Endothelial cell of umbilical vein (primary cell): ENCODE results near the gene EML2. TPM values are rescaled to one million over a fixed set of nuclear protein-coding genes. Genes with fewer than 3 reads are reported as not detected.

ENCODE experiments used
- Bru-seq: library from RNA; stranded (reverse); fragments of 400-500 nt; gene quantifications from one replicate; lab custom pipeline; 2021; lab: Mats Ljungman, UMichigan
- BruChase-seq, 2 experiments: library from RNA; stranded (reverse); fragments of 400-500 nt; gene quantifications; one replicate each; lab custom pipeline; 2021; lab: Mats Ljungman, UMichigan
- BruUV-seq: library from RNA; stranded (reverse); fragments of 400-500 nt; replicated peaks from 2 replicates; lab custom pipeline; 2021; lab: Mats Ljungman, UMichigan
- CTCF ChIA-PET: fragments of 300-600, 350-600 bp; sonication (Branson Sonifier 250); formaldehyde crosslinking; loops from one replicate; lab custom pipeline; 2021; ENCODE audit warnings: antibody characterized with exemption, inconsistent platforms; lab: Charles Lee
- POLR2A ChIA-PET: fragments of 300-600, 350-600 bp; sonication (Branson Sonifier 250); formaldehyde crosslinking; loops from one replicate; lab custom pipeline; 2021; ENCODE audit warnings: antibody characterized with exemption, inconsistent platforms; lab: Charles Lee
- DNase-seq: peaks from one replicate; pipeline ENCODE4 v3.0.0-alpha.2; 2011; ENCODE audit warnings: low read depth, low spot score
- FAIRE-seq: peaks from 2 replicates; lab custom pipeline; 2011; peaks lifted over from hg19 to GRCh38; lab: Jason Lieb, UNC
- H2AFZ ChIP-seq: 2 replicates; pipeline ENCODE4 v1.6.0; 2012; ENCODE audit warnings: low read depth, low read length, control low read depth, inconsistent platforms
- H3K27ac ChIP-seq: 2 replicates; pipeline ENCODE4 v1.5.1; 2011; ENCODE audit warnings: low read depth, mild to moderate bottlenecking, control low read depth, low read length, moderate library complexity; ENCODE audit not compliant: insufficient read depth
- H3K27me3 ChIP-seq, 2 experiments: 2 replicates each; pipeline versions ENCODE4 v1.6.0 to v1.6.1; 2011; ENCODE audit warnings: low read length in 2 of 2, mixed read lengths in 1 of 2; ENCODE audit not compliant: control insufficient read depth in 2 of 2, insufficient read depth in 2 of 2
- H3K36me3 ChIP-seq, 2 experiments: 2 replicates in 1 of 2; 3 replicates in 1 of 2; pipeline ENCODE4 v1.5.1; 2011; ENCODE audit warnings: low read length in 2 of 2, mild to moderate bottlenecking in 1 of 2, moderate library complexity in 1 of 2; ENCODE audit not compliant: control insufficient read depth in 2 of 2, insufficient read depth in 2 of 2; ENCODE audit errors: extremely low read depth in 1 of 2
- H3K4me1 ChIP-seq: 3 replicates; pipeline ENCODE4 v1.5.1; 2011; ENCODE audit warnings: mild to moderate bottlenecking, low read length; ENCODE audit not compliant: control insufficient read depth, insufficient read depth; ENCODE audit errors: extremely low read depth
- H3K4me2 ChIP-seq: 2 replicates; pipeline ENCODE4 v1.6.1; 2011; ENCODE audit warnings: low read length, control low read depth, mixed read lengths; ENCODE audit not compliant: insufficient read depth
- H3K4me3 ChIP-seq, 3 experiments: fragments of 200-600 bp in 1 of 3; sonication (generic), shearing (Covaris generic) in 1 of 3; replicated peaks in 1 of 3; 2 replicates each; pipeline ENCODE4 v1.5.1; 2011 to 2016; ENCODE audit warnings: control low read depth in 3 of 3, low read length in 3 of 3, mild to moderate bottlenecking in 2 of 3, inconsistent platforms in 1 of 3, low read depth in 1 of 3, moderate library complexity in 1 of 3; ENCODE audit not compliant: insufficient read depth in 1 of 3
- H3K79me2 ChIP-seq: 2 replicates; pipeline ENCODE4 v1.6.0; 2012; ENCODE audit warnings: low read length, inconsistent platforms; ENCODE audit not compliant: control insufficient read depth, insufficient read depth
- H3K9ac ChIP-seq: replicated peaks from 2 replicates; pipeline ENCODE3; 2011; ENCODE audit warnings: low read length, control low read depth; ENCODE audit not compliant: insufficient read depth; ENCODE audit errors: extremely low read depth
- H3K9me1 ChIP-seq: replicated peaks from 3 replicates; pipeline ENCODE4 v1.6.0; 2011; ENCODE audit warnings: mild to moderate bottlenecking, low read length; ENCODE audit not compliant: control insufficient read depth, insufficient read depth; ENCODE audit errors: extremely low read depth
- H3K9me3 ChIP-seq: replicated peaks from 2 replicates; pipeline ENCODE4 v1.5.1; 2012; ENCODE audit warnings: low read length, inconsistent platforms; ENCODE audit not compliant: control insufficient read depth, insufficient read depth
- H4K20me1 ChIP-seq: replicated peaks from 2 replicates; pipeline ENCODE3; 2011; ENCODE audit warnings: mild to moderate bottlenecking, low read length; ENCODE audit not compliant: control insufficient read depth, insufficient read depth; ENCODE audit errors: extremely low read depth
- JUN ChIP-seq: IDR thresholded peaks from 2 replicates; pipeline ENCODE4 v1.6.1; 2011; ENCODE audit warnings: borderline replicate concordance, low read depth; ENCODE audit not compliant: insufficient read length, insufficient read depth
- POLR2A ChIP-seq: IDR thresholded peaks from 2 replicates; pipeline ENCODE4 v1.6.1; 2012; ENCODE audit warnings: low read depth, mild to moderate bottlenecking, control low read depth, low read length
- POLR2AphosphoS5 ChIP-seq: IDR thresholded peaks from 2 replicates; pipeline ENCODE4 v1.6.1; 2012; ENCODE audit warnings: low read depth, mild to moderate bottlenecking, control low read depth, low read length, moderate library complexity; ENCODE audit not compliant: insufficient read depth
- dilution Hi-C: fragments of 300-500 bp; cut with MboI; formaldehyde crosslinking; loops from one replicate; pipeline ENCODE4 v1.15.0; 2019; ENCODE audit warnings: low sequenced_read_pairs; ENCODE audit not compliant: extremely low pct_ligation_motif_present
- intact Hi-C: fragments of 100-400 bp; cut with micrococcal nuclease; formaldehyde crosslinking; loops from one replicate; pipeline ENCODE4 v1.10.0; 2022
- long read RNA-seq: library from polyadenylated mRNA; stranded (forward); transcript quantifications from one replicate; pipeline ENCODE4 v2.0.0, GENCODE V29; 2021
- polyA minus RNA-seq, 3 experiments: library from RNA; depleted of rRNA, polyadenylated mRNA; stranded (reverse); fragments of >200 nt; gene quantifications; 1 replicate in 1 of 3; 2 replicates in 2 of 3; pipeline ENCODE4 v1.2.3, GENCODE V29; 2011
- polyA plus RNA-seq, 4 experiments: library from polyadenylated mRNA; depleted of rRNA in 3 of 4; stranded (reverse) in 3 of 4; unstranded in 1 of 4; fragments of >200 nt; gene quantifications; 2 replicates each; pipeline versions ENCODE4 v1.2.1 to v1.2.3, GENCODE V29; 2011 to 2012; ENCODE audit warnings: missing spikeins in 1 of 4
- total RNA-seq: library from RNA; stranded (reverse); gene quantifications from 2 replicates; pipeline ENCODE4 v1.2.3, GENCODE V29; 2021
- TF ChIP-seq, protein P1 (sequence below), 2 donors: IDR thresholded peaks; 1 replicate in 1 of 2; 2 replicates in 1 of 2; pipeline ENCODE4 v1.5.1; 2011; ENCODE audit warnings: low read length in 2 of 2, mild to moderate bottlenecking in 2 of 2, moderate library complexity in 2 of 2, control low read depth in 1 of 2, inconsistent platforms in 1 of 2, low read depth in 1 of 2; ENCODE audit not compliant: insufficient read depth in 1 of 2; ENCODE audit errors: extremely low read depth in 1 of 2

Gene EML2
- 27.4 and 28.9 TPM in 2 replicates for total RNA-seq
- 23.3 and 23.8 TPM in 2 replicates for polyA plus RNA-seq
- polyA plus RNA-seq (2011; cell fraction: cytosol; rRNA removed) = 13.7 and 15.6 TPM in 2 replicates
- 88.8 and 100 TPM in 2 replicates for polyA plus RNA-seq (2011; cell fraction: nucleus; rRNA removed)
- polyA plus RNA-seq (2012) = 17.1 and 22.3 TPM in 2 replicates
- 22.2 and 38.8 TPM in 2 replicates for polyA minus RNA-seq
- 28.3 TPM for polyA minus RNA-seq (2011; cell fraction: cytosol; rRNA and poly(A)+ RNA removed)
- 18.9 and 24.5 TPM in 2 replicates for polyA minus RNA-seq (2011; cell fraction: nucleus; rRNA and poly(A)+ RNA removed)
- Bru-seq, nascent RNA = percentile 45 among the genes with signal in this experiment
- percentile 45 among the genes with signal in this experiment for BruChase-seq, experiment 1, labeled RNA remaining after a 6-hour chase
- percentile 45 among the genes with signal in this experiment for BruChase-seq, experiment 2, labeled RNA remaining after a 2-hour chase
- long read RNA-seq, partial matches to known transcripts = 3 of 6 reads
- long read RNA-seq, other reads (novel, unspliced or antisense) = 3 of 6 reads

GRCh38 chr19:45638930-45639729 is at the start of gene EML2:
Gene EML2 (minus strand): TSS chr19:45639397. CDS start chr19:45639376, 21 bp downstream.
- peak within 1 kb of the TSS; percentile 45 to 62 (median 52) for H3K4me3 ChIP-seq

More at GRCh38 chr19:45638930-45639729, at the start of gene EML2:
- peak; percentile 33 for DNase-seq
- no peaks in the 10 kb centered on the region for H3K36me3 ChIP-seq
- no peaks in the 10 kb centered on the region for H3K27me3 ChIP-seq
- no TSS peak for BruUV-seq
- intact Hi-C loops (loop anchor here (1.0 kb wide), 1 partner anchor 24 kb away; no protein-coding TSS in a partner anchor), dilution Hi-C loops (no loop called here)
- TF ChIP-seq POLR2A = no peak
- peak; percentile 33 for TF ChIP-seq POLR2AphosphoS5
- no peak for TF ChIP-seq JUN
- TF ChIP-seq, protein P1, sequence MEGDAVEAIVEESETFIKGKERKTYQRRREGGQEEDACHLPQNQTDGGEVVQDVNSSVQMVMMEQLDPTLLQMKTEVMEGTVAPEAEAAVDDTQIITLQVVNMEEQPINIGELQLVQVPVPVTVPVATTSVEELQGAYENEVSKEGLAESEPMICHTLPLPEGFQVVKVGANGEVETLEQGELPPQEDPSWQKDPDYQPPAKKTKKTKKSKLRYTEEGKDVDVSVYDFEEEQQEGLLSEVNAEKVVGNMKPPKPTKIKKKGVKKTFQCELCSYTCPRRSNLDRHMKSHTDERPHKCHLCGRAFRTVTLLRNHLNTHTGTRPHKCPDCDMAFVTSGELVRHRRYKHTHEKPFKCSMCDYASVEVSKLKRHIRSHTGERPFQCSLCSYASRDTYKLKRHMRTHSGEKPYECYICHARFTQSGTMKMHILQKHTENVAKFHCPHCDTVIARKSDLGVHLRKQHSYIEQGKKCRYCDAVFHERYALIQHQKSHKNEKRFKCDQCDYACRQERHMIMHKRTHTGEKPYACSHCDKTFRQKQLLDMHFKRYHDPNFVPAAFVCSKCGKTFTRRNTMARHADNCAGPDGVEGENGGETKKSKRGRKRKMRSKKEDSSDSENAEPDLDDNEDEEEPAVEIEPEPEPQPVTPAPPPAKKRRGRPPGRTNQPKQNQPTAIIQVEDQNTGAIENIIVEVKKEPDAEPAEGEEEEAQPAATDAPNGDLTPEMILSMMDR (IDR thresholded peaks at IDR 0.05; ENCODE audit: extremely low read depth in 1 of 2, insufficient read depth in 1 of 2, low read depth in 1 of 2, low read length in 2 of 2) = peak in 1 of 2 donors; percentile 15
- FAIRE-seq = peak; percentile 65
- H3K9me1 ChIP-seq = no peaks in the 10 kb centered on the region
- H3K9ac ChIP-seq = peak within 1 kb of the TSS; percentile 10
- H3K4me1 ChIP-seq = peaks cover 38% of the 10 kb centered on the region
- ChIA-PET CTCF (interaction anchor here (0.6 to 5.3 kb wide), 3 partner anchors 25 to 84 kb away, joined by 4 to 91 read pairs (median 4); no protein-coding TSS in a partner anchor), POLR2A (no interaction called here)
- H2AFZ ChIP-seq = peak within 1 kb of the TSS; percentile 78
- no peaks in the 10 kb centered on the region for H3K79me2 ChIP-seq
- no peaks in the 10 kb centered on the region for H3K9me3 ChIP-seq
- peak within 1 kb of the TSS; percentile 10 for H3K27ac ChIP-seq
- H4K20me1 ChIP-seq = no peaks in the 10 kb centered on the region
- peak within 1 kb of the TSS; percentile 64 for H3K4me2 ChIP-seq
